Progenitor cell of endocrine pancreas (in vitro differentiated cells): Measurements from ENCODE around the gene C3orf49. TPM values are rescaled to one million over a fixed set of nuclear protein-coding genes. Genes with fewer than 3 reads are reported as not detected.

Experiments
- DNase-seq: peaks from one replicate; pipeline ENCODE4 v3.0.0; 2021; ENCODE audit warnings: low spot score; ENCODE audit not compliant: unreplicated experiment
- H3K27ac Mint-ChIP-seq: 2 replicates; pipeline ENCODE4 v1.8.0; 2021; ENCODE audit warnings: mild to moderate bottlenecking, moderate library complexity, mixed read lengths
- H3K27me3 Mint-ChIP-seq: 2 replicates; pipeline ENCODE4 v1.8.0; 2021; ENCODE audit warnings: mixed read lengths
- H3K36me3 Mint-ChIP-seq: 2 replicates; pipeline ENCODE4 v1.8.0; 2022; ENCODE audit warnings: mixed read lengths; ENCODE audit not compliant: insufficient read depth
- H3K4me1 Mint-ChIP-seq: 2 replicates; pipeline ENCODE4 v1.8.0; 2021; ENCODE audit warnings: low read depth, mixed read lengths
- H3K4me3 Mint-ChIP-seq: 2 replicates; pipeline ENCODE4 v1.8.0; 2021; ENCODE audit warnings: low read depth, mild to moderate bottlenecking, moderate library complexity, mixed read lengths
- H3K9me3 Mint-ChIP-seq: 2 replicates; pipeline ENCODE4 v1.8.0; 2021; ENCODE audit warnings: low read depth, mixed read lengths
- total RNA-seq: library from RNA; stranded (reverse); gene quantifications from 2 replicates; pipeline ENCODE4 v1.2.1, GENCODE V29; 2021
- TF ChIP-seq, protein P1 (sequence below): fragments of 200-600 bp; sonication (generic); IDR thresholded peaks from one replicate; pipeline ENCODE4 v1.5.0; 2021; ENCODE audit warnings: antibody characterized with exemption, mild to moderate bottlenecking; ENCODE audit not compliant: unreplicated experiment

Gene C3orf49
- total RNA-seq, 1 donor from 2014 or later: not detected

GRCh38 chr3:63869940-63870614 lies 51.0 kb downstream of the C3orf49 start:
- TF ChIP-seq, protein P1, sequence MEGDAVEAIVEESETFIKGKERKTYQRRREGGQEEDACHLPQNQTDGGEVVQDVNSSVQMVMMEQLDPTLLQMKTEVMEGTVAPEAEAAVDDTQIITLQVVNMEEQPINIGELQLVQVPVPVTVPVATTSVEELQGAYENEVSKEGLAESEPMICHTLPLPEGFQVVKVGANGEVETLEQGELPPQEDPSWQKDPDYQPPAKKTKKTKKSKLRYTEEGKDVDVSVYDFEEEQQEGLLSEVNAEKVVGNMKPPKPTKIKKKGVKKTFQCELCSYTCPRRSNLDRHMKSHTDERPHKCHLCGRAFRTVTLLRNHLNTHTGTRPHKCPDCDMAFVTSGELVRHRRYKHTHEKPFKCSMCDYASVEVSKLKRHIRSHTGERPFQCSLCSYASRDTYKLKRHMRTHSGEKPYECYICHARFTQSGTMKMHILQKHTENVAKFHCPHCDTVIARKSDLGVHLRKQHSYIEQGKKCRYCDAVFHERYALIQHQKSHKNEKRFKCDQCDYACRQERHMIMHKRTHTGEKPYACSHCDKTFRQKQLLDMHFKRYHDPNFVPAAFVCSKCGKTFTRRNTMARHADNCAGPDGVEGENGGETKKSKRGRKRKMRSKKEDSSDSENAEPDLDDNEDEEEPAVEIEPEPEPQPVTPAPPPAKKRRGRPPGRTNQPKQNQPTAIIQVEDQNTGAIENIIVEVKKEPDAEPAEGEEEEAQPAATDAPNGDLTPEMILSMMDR: no peak
- no peaks in the 10 kb centered on the region for H3K27me3 Mint-ChIP-seq
- H3K27ac Mint-ChIP-seq: no peak overlapping the region
- DNase-seq: no peak
- H3K9me3 Mint-ChIP-seq: no peaks in the 10 kb centered on the region
- H3K36me3 Mint-ChIP-seq: peaks cover 10% of the 10 kb centered on the region
- peaks cover 16% of the 10 kb centered on the region for H3K4me1 Mint-ChIP-seq
- H3K4me3 Mint-ChIP-seq: no peak overlapping the region

DNA sequence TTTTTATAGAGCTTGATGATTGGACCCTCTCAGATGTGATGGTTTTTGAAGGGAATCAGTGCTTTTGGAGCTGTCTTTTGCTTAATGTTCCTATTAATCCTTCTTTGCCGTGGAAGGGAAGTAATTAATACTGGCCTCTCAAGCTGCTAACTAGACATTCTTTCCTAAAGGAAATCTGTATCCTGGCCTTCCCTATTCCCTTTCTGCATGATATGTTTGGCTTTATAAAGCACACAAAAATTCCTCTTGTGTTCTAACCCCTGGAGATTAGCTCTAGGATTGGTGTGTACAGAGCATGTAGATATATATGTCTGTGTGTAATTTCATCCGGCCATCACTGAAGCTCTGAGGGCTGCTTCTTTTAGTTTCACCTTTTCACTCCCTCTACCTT lies 51.5 kb downstream of the C3orf49 start:
- Mint-ChIP-seq H3K4me1 (peaks cover 16% of the 10 kb centered on the region), H3K4me3 (no peak overlapping the region), H3K27ac (no peak overlapping the region), H3K9me3 (no peaks in the 10 kb centered on the region), H3K27me3 (no peaks in the 10 kb centered on the region), H3K36me3 (peaks cover 8% of the 10 kb centered on the region)
- DNase-seq: no peak
- TF ChIP-seq, protein P1: no peak

DNA sequence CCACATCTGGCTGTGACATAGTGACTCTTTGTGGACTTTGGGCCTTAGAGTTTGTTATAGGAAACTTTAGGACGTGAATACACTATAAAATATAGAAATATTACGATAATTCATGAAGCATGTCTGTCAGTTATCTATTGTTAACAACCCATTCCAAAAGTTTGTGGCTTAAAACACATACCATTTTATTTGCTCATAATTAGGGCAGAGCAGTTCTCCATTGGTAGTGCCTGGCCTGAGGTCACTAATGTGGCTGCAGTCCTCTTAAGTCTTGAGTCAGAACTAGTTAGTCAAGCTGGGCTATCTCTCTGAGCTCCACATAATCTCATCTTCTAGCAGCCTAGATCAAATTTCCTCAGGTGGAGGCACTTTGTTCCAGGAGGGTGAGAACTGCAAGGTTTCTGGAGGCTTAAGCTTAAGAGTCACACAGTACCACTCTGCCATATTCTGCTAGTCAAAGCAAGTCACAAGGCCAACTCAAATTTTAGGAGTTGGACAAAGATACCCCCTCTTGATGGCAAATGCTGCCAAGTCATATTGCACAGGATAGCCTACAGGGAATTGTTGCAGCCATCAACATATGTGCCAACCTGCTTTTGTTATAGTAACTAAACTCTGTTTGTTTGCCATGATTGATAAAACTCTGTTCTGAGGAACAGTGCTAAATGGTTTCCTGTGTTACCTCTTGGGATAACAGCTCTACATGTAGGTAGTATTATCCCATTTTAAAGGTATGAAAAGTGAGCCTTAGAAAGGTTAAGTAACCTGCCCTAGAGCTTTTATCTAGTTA lies 53.2 kb downstream of the C3orf49 start:
- Mint-ChIP-seq H3K27me3 (no peaks in the 10 kb centered on the region), H3K9me3 (no peaks in the 10 kb centered on the region), H3K36me3 (peaks cover 2% of the 10 kb centered on the region), H3K27ac (no peak overlapping the region), H3K4me1 (peaks cover 22% of the 10 kb centered on the region), H3K4me3 (no peak overlapping the region)
- TF ChIP-seq, protein P1: no peak
- no peak for DNase-seq

- Mint-ChIP-seq H3K27ac (no peak overlapping the region), H3K9me3 (no peaks in the 10 kb centered on the region), H3K4me1 (peaks cover 32% of the 10 kb centered on the region), H3K36me3 (no peaks in the 10 kb centered on the region), H3K27me3 (no peaks in the 10 kb centered on the region), H3K4me3 (no peak overlapping the region)
- DNase-seq: no peak
- TF ChIP-seq, protein P1: no peak
Measured at GRCh38 chr3:63874769-63875168, 55.7 kb downstream of the C3orf49 start.

DNA sequence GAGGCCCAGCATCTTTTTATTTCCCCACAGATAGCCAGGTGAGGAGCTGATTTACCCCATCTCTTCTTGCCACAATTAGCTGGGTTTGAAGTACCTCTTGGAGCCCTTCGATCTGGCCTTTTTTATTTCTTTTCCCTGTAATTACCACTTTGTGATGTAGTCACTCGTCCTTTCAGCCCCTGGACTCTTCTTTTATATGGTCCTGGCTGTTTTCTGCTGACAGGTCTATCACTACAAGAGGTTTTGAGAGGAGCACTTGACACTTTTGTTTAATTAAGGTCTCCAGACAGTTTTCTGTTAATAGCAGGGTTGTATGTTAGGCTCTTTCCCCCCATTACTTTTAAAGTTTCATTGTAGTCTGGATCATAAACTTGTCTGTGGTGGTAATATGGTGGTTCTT lies 56.4 kb downstream of the C3orf49 start:
- no peak overlapping the region for H3K4me3 Mint-ChIP-seq
- no peaks in the 10 kb centered on the region for H3K9me3 Mint-ChIP-seq
- H3K4me1 Mint-ChIP-seq: peaks cover 37% of the 10 kb centered on the region
- H3K27me3 Mint-ChIP-seq: no peaks in the 10 kb centered on the region
- H3K27ac Mint-ChIP-seq: peak overlapping the region; percentile 14
- TF ChIP-seq, protein P1: no peak
- H3K36me3 Mint-ChIP-seq: no peaks in the 10 kb centered on the region
- no peak for DNase-seq
